Activated CD4-positive, CD25-positive, alpha-beta regulatory T cell treated with anti-CD3 and anti-CD28 coated beads, Interleukin-2, amount 50 U/mL, for 16 hours (primary cell): ENCODE results near the gene CDH13.
A peak's percentile ranks its signal among the peaks of the same experiment; 100 is the strongest.

Source experiments
- DNase-seq: peaks from one replicate; pipeline ENCODE4 v3.0.0-alpha.2; 2020; ENCODE audit warnings: low read depth, low spot score

Gene CDH13

DNA sequence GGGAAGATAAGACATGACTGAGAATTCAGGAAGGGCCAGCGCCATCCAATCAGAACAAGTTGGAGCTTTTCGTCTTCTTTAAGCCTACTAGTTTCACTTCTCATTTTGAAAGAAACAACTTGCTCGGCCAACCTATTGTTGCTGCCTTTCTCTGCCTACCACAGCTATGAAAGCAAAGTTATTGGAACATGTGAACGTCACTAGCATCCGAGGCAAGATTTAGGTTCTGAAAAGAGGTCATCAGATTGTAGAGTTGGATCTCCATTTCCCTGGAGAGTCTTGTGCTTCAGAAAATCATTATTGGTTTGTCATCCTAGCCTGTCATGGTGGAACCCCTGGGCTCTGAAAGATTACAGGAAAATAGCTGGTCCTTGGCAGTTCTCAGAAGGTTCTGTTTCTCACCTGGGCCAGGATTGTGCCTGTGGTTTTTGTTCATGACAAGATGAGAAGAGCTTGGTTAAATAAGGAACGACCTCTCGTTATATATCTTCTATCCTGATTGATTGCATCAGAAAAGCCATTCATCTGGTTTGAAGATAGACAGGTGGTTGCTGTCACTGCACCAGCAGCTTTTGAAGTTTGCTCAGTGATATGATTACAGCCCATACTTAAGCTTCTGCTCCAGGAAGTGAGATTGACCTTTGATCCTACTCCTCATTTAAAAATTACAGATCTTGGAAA lies 25.3 kb downstream of the CDH13 start:
- DNase-seq, result no peak

DNA sequence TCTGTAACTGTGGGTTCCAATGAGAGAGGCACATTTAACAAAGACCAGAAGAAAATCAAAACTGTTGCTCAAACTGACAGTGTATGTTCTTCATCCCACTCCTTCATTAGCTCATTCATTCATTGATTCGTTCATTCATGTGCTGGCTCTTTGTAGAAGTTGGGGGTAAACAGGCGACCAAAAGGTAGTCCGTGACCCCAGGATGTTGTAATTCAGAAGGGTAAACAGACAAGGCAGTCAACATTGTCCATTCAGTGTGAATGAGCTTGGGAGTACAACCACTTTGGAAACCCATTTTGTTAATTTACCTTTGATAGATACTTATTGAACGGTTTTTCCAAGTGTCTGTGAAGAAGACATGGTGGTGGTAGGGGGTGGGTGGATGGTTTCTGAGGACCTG lies 26.1 kb downstream of the CDH13 start:
- no peak for DNase-seq

DNA sequence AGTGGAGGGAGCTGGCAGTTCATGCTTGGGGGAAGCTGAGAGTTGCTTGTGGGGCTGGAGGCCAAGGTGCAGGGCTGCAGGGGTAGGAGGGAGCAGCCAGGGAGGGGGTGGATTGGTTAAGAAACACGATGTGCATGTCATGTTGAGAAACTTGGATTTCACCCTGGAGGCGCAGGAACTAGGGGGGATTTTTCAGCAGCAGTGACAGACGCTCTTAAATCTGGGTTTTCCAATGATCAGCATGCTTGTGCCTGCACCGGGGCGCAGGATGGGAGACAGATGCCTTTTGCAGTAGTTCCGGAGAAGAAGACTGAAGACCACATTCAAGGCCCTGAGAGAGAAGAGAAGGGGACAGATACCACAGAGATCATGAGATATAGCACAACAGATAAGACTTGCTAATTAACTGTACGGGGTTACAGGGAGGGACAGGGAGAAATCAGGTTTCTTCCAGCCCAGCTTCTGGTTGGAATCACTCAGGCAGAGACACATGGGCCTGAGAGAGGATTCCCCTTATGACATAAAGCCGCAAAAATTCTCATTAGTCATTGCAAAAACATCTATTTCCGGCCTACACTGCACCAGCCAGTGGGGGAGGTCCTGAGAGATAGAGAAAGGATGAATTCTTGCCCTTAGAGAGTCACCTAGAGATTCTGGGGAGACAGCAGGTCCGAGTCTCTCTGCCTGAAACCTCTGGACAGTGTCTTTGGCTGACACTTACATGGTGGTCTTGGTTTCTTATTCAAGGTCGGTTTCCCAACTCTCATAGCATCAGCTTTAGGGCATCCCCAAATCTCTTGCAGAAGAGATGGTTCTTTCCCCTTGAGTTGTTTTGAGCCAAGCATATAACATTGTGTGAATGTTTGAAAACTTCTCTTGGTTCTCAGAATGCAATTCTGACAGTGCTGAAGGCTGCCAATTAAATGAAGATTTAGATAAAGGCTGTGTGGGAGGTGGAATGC lies 27.1 kb downstream of the CDH13 start:
- DNase-seq, result peak; percentile 36

DNA sequence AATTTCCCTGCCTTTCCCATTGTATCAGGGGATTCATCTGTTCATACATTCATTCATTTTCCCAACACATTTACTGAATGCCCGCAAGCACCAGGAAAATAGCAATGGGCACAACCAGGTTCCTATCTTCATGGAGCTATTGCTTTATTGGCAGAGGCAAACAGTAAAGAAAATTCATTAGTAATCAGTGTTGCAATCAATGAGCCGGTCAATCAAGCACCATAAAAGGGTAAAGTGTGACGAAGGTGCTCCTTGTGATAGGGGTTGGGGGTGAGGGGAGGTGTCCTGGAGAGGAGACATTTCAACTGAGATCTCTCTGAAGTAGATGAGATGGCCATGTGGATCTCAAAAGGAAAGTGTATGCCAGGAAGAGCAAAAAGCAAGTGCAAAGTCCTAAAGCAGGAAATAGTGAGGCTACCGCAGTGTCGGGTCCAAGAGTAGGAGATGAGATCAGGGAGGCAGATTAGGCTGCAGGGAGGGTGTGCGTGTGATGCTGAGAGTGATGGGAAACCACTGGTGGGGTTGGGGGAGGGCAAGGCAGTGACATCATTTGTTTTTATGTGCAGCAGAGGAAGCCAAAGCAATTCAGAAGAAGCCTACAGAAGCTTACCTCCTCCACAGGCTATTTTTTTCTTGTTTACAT lies 28.4 kb downstream of the CDH13 start:
- peak; percentile 43 for DNase-seq

DNA sequence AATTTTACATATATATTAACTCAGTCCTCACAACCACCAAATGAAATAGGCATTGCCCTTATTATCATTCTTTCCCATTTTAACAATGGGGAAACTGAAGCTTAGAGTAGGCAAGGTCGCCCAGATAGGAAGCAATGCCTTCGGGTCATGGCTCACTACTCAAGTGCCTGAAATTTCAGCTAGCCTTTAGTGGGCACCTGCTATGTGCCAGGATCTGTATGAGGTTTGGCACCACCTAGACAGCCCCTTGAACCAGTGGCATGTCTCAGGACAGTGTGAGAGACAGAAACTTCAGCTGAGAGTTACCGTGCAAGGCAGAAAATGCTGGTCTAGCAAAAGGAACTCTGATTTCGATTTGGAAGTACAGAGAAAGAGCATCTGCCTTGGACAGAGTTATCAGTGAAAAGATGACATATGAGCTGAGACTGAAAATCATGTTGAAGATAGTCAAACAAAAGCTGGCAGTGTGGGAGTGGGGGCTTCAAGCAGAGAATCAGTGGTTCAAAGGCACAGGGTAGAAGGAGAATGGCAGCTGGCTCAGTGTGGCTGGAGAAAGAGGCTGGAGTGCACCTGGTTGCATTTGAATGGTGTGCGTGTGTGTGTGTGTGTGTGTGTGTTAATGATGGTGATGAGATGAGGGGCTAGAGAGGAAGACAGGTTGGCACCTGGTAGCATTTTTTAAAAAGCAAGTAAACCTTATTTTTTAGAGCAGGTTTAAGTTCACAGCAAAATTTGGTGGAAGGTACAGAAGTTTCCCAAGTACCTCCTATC lies 29.1 kb downstream of the CDH13 start:
- DNase-seq, result no peak

DNA sequence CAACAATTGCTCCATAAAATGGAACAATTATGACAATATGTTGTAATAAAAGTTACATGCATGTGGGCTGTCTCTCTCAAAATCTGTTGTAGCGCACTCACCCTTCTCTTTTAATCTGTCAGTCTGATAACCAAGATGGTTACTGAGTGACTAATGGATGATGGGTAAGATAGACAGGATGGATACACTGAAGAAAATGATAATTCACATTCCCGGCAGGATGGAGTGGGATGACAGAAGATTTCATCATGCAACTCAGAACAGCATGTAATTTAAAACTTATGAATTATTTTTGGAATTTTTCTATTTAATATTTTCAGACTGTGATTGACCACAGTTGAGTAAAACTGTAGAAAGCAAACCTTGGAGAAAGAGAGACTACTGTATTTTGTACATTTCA lies 30.5 kb downstream of the CDH13 start:
- no peak for DNase-seq

DNA sequence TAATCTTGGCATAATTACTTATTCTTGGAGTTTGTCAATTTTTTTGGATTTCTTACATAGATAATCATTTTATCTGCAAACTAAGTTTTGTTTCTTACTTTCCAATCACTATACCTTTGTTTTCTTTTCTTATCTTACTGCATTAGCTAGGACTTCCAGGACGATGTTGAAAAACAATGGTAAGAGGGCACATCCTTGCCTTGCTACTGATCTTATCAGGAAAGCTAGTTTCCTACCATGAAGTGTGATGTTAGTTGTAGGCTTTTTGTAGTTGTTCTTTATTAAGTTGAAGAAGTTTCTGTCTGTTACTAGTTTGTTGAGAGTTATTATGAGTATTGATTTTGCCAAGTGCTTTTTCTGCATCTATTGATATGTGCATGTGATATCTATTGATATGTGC lies 31.0 kb downstream of the CDH13 start:
- DNase-seq, result no peak

DNA sequence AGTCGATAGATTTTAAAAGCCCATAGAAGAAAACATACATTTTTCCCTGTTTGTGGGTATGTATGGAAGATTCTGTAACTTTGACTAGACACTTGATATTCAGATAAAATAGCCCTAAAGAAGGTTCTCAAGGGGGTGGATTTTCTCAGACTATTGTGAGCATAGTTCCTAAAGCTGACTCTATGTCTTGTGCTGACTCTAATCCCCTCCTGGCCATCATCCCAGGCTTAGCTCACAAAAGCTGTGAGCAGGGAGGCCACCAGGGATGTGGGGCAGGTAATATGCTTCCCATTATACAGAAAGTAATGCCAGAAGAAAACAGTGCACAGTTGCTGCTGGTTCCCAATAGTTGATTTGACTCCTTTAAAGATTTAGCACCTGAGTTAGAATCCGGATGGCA lies 32.0 kb downstream of the CDH13 start:
- no peak for DNase-seq

DNA sequence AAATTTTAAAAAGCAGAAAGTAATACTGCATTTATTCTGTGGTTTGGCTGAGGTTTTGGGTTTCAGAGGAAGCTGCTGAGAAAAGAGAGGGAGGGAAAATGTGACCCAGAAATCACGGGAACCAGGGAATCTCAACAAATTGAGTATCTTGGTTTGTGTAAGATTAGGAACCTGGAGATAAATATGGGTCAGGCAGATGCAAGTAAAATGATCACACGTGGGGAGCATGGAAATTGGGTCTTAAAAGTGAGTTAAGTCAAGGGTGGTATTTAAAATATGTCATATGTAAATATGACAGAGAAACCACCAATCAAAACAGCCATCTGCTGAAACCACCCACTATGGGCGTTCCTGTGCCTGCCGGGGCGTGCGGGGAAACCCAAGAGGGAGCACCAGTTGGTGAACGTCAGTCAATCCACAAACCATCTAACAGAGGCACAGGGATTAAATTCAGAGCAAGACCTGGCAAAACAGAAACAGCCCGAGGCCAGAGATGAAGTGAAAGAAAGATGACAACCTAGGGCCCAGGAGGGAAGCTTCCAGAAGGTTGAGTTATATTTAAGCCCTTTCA lies 33.4 kb downstream of the CDH13 start:
- DNase-seq, result no peak

DNA sequence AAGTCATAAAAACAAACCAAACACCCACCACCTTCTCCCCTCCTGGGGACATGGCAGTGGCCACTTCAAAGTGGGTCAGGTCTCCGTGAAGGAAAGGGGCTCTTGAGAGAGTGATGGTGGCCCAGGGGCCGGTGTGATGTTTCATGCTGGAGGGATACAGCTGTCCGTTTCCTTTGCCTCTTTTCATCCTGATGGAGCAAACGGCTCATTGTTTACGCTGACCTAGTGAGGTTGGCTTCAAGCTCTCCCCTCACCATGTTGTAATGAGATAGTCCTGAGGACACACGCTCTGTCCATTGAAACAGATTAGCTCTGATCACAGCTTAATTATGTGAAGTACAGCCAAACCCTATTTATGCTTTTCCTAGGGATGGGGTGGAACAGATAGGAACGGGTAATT lies 34.2 kb downstream of the CDH13 start:
- no peak for DNase-seq

DNA sequence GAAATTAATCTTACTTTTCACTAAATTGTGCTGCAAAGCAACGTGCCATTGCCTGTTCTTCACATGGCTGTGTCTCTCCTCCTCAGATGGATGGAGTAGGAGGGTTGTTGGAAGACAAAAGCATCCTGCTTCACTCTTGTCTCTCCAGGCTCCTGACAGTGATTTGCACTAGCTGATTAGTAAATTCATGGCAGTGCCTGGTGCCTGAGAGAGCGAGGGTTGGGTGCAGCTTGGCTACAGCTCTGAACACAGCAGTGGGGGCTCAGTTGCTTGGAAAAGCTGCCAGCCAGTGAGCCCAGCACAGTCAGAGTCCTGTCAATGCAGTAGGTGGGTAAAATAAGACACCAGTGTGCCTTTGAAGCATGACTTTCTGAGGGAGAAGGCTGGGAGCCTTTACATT lies 37.4 kb downstream of the CDH13 start:
- no peak for DNase-seq

DNA sequence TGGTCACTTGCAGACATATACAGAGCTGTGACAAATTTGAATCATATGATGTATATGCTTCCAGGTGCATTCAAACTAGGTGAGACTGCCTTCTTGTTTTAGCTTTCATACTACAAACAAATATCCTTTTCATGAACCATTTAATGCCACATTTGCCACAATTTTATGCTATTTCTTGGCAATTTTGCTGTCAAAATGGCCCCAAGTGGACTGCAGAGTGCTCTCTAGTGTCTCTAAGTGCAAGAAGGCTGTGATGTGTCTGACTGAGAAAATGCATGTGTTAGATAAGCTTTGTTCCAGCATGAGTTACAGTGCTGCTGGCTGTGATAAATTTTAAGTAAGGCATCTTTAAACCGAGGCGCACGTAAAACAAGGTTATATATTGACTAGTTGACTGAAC lies 38.3 kb downstream of the CDH13 start:
- DNase-seq, result no peak

DNA sequence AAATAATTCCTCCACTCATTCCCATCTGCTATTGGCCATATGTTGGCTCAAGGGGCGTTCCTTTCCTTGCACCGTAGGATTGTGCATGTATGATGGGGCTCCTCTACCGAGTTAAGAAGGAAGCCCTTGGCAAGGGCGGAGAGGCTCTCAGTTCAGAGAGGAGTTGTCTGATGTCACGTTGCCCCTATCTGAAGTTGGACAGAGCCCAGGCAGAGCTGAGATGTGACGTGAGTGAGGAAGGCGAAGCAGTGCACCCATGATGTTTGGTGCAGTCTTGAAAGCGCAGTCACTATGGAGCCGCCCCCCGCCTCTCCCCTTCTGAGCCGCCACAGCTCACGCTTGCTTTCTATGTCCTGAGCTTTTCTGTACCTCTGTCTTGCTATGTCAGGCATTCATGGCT lies 40.7 kb downstream of the CDH13 start:
- no peak for DNase-seq

DNA sequence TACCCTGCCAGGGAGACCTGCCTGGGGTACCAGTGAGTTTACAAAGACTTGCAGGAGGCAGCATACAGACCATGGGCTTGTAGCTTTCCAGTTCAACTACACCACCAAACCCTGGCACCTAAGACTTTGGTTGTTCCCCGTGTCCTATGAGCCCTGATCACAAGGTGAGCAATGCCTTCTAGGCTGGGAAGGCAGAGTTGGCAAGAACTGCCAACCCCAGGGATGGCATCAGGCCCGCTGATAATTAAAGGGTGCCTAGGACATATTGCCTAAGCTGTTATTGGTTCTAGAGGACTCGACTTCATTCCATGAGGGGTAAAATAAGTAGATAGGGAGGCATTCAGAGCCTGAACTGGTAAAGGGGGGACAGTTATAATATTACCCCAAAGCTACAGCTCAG lies 41.3 kb downstream of the CDH13 start:
- no peak for DNase-seq

DNA sequence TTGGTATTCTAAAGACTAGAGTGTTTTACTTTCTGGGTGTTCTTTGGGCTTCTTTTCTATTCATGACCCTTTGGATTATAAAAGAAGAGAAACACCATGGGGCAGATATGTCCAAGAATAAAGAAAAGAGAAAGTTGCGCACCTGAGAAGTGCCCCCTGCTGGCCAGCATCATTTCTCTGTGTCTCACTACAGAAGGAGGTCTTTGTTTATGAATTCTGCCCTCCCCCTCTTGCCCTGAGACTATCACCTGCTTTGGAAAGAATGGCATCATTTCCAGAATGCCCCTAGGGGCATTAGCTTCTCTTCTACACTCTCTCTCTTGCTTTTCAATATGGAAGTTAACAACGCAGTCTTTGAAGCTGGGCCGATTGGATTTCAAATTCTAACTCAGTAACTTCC lies 45.0 kb downstream of the CDH13 start:
- DNase-seq, result no peak

DNA sequence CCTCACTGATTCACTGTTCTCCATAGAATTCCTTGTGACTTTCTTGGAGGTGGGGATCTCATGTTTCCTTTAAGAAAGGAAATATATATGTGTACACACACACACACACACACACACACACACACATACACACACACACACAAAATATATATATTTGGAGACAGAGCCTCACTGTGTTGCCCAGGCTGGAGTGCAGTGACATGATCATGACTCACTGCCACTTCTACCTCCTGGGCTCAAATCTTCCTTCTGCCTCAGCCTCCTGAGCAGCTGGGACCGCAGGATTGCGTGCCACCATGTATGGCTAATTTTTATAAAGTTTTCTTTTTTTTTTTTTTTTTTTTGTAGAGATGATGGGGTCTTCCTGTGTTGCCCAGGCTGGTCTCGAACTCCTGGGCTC lies 45.9 kb downstream of the CDH13 start:
- no peak for DNase-seq

DNA sequence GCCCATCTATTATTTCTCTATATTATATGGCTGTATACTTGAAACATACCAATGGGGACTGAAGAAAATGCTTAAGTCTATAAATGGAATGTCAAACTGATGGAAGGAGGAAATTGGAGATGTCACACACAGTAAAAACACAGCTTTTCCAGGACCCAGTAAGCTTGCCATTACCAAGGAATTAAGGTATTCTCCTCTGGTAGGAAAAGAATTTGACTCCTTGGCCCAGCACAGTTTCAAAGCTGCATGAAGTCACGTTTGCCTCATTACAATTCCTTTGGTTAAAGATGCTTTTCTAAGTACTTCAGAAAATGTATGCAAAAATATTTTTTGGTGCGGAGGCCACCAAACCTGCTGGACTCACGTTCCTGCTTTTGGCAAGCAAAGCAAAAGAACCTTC lies 48.5 kb downstream of the CDH13 start:
- no peak for DNase-seq

DNA sequence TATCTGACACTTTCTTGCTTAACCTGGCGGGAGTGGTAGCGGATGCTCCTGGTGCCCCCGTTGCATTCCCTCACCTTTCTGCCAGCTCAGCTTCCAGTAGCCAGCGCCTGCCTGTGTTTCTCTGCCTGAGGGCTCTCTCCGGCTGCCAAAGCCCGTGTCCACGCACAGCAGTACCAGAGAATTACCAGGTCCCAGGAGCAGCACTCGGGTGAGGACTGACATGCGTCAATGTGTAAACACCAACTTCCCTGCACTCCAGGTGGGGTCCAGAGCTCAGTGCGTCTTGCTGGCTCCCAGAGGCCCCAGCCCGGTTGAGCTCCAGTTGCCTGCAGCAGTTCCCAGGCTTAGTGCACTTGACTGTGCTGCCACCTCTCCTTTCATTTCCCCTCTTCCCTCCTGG lies 54.8 kb downstream of the CDH13 start:
- DNase-seq, result no peak

DNA sequence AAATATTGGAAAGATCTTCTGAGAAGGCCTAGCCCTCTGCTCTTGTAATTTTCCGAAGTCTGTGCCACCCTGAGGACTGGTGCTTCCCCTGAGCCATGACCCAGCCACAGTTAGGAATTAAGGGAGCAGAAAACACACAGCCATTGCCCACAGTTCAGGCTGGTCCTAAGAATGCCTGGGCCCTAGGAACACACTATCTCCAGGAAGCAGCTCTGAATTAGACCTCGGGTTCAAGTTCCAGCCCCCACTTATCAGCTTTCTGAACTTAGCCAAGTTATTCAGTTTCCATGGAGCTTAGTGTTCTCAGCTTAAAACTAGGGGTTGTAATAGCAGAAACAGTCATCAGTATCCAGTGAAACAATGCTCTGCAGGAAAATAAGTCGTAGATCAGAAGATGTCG lies 56.0 kb downstream of the CDH13 start:
- DNase-seq, result no peak

DNA sequence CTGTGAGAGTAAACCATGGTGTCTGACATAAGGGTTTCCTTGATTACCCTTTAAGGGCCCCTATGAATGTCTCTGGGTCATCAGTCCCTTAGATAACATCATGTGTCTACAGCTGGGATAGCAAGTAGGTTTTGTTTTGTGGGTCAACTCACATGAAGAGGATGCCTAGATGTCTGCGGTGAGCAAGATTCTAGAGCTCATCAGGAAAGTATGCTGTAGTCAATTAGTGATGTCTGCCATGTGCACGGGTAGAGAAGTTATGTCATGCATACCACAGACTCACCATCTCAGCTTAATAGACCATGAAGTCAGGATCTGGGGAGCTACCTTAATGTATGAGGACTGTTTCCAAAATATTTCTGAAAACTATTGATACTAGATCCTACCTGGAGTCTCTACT lies 57.5 kb downstream of the CDH13 start:
- no peak for DNase-seq

DNA sequence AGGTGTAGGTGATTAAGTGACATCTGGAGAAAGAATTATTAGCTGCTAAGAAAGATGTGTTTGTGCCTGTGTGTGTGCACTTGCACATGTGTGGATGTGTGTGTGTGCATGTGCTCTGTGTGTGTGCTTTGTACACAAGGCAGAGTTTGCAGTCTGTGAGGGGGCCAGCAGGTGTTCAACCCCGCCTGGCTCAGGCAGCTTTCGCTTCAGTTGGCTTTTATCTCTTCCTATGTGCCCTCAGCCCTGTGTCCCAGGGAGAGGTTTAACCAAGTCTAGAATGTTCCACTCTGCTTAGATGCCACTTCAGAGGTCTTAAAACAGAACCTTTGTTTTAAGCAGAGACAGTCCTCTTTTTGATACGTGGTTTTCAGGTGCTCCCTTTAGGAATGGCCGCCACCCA lies 58.8 kb downstream of the CDH13 start:
- DNase-seq, result no peak
